Measurements from ENCODE around the gene NAA20.
"Not testable (repeated sequence)": the region's sequence is repeated elsewhere in the genome, so short reads cannot be mapped to it uniquely, and the experiment has no call there.

The NAA20 gene

DNA sequence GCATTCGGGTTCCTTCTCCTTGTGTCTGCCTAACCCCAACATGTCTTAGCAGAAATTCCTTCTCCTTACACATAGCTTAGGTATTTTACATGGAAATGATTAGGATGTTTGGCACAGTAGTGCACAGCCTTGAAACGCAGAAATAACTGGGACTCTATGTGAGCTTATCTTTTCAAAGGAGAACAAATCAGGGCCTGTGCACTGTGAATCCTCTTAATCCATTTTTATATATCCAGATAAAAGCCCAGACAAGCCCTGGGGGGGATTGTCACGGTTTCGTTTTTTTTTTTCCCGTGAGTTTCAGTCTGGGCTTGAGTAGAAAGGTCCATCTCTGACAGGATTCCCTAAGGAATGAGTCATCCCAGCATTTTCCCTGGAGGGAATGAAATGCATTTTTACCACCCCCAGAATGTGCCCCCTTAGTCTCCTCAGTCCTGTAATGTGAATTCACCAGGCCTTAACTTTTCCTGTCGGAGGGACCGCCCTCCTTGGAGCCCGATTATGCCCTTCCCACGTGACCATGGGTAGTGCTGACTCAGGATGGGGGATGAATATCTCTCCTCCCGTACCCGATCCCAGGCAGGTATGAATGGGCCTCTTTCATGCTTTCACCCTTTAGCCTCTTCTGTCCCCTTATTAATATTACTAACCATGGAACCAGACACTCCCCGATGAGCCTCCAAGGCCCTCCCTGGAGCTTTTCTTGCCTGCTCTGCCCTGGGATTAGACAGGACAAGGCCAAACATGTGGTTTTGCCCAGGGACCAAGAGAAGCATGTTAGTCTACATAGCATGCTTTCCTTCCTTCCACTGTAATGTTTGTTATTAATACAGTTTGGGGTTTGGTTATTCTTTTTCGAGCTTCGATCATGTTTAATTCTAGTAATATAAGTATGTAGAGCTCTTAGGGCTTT is 23.9 kb upstream of the NAA20 start:
- DNase-seq, result no peak

- no peak for DNase-seq
Measured at GRCh38 chr20:19993958-19994669, 23.0 kb upstream of the NAA20 start.

GRCh38 chr20:19995220-19995863 is 21.8 kb upstream of the NAA20 start:
- peak; percentile 73 for DNase-seq

DNA sequence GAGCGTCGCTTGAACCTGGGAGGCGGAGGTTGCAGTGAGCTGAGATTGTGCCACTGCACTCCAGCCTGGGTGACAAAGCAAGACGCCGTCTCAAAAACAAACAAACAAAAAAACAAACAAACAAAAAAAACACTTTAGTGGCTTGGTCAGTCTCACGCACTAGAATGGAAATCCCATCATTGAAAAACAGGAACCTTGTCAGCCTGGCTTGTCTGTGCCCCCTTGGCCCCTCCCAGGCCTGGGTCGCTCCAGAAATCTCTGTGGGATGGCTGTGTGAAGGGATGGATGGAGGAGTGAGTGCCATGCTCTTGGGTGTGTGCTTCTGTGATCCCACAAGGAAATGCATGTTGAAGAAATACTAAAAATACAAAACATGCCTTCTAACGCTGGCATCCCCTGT is 20.9 kb upstream of the NAA20 start:
- DNase-seq, result no peak

DNA sequence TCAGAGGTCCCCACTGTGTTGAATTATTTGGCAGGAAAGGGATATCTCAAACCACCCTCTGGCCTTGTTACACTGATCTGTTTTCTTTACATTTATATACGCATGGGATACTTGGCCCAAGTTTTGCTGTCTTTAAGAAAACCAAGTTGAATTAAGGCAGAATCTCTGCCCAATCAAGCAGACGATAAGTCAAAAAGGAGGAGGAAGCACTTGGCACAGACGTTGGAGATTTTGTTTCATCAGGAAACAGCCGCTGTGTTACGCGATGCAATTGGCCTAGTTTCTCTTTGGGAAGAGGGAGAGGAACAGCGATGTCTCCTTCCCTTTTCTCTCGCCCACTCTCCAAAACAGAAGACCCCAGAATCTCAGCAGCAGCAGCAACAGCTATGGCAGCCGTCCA is 20.2 kb upstream of the NAA20 start:
- no peak for DNase-seq

- no peak for DNase-seq
Measured at GRCh38 chr20:19998990-19999705, 18.0 kb upstream of the NAA20 start.

- DNase-seq, result no peak
Measured at GRCh38 chr20:20000211-20000968, 16.8 kb upstream of the NAA20 start.

DNA sequence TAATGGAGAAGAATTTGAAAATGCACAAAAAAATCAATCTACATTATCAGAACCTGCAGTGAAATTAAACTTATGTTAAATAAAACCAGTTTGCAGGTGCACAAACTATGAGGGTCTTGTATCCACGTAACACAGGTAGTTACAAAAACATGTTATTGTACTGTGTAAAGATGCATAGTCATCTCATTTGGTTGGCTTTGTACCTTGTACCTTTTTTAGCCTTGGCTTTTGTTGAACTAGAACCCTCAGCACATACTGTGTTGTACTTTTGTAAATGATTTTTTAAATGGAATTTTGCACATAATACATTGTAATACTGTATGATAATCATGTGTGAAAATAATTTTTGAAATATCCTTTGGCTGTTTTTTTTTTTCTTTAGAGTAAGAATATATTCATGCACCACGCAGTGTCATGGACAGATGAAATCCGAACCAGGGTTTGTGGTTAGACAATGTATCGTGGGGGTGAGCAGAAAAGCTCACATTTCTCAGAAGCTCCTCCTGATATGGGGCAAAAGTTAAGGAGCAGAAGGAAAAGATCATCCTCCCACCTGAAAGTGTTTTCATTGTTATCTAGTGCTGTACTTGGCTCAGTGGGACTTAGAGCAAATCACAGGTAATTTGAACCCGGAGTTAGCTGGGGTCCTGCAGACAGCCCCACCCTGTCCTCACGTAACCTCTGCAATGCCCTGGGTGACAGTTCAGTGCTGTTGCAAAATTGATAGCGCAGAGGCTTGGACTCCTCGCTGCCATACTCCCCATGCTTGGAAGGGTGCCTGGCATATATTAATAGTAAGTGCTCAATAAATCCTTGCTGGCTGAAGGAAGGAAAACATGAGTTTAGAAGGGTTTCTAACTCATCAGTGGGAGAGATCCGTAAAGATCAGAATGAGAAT is 14.8 kb upstream of the NAA20 start:
- DNase-seq, result no peak

DNA sequence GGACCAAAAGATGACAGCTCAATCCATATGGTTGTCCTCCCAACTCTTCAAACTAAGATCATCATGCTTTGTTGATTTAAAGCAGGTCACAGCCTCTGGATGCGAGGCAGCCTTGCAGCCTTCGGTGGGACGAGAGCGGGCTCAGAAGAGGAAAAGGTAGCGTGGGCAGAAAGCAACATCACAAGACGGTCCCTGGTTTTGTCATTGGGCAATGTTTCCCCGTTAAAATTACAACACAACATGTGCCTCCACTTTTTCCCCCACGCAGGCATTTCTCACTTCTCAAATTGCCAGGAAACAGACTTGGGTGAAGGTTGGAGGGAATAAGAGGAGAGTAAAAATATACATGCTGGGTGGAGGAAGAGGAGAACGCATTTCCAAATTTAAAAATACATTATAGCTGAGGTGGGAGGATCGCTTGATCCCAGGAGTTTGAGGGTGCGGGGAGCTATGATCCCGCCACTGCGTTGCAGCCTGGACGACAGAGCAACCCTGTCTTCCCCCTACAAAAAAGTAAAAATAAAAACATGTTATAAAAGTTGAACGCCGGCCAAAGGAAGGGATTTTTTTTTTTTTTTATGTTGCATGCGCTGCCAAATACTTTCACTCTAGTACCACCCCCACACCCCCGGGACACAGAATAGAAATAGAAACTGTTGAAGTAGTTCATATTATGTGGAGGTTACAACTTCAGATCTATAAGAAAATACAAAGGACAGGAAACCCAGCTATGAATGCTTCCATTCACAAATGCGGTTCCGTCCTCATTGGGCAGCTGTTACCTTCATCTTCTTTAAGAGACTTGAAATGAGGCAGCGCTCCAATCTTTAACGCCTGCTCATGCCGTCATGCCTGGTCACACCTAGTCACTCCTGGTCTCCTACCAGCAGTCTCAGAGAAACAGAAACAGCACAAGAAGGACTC is 13.9 kb upstream of the NAA20 start:
- DNase-seq, result peak; percentile 41

DNA sequence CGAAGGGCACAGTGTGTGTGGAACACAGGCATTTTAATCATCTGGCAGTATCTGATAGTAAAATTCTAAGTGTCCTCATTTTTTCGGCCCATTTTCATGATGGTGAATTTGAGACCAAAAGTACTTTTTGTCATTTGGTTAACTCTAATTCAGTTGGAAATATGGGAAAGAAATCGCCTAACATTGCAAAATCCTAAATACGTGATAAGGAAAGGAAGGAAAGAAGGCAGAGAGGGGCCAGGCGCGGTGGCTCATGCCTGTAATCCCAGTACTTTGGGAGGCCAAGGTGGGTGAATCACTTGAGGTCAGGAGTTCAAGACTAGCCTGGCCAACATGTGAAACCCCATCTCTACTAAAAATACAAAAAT is 13.2 kb upstream of the NAA20 start:
- DNase-seq, result not testable (repeated sequence)

- DNase-seq, result no peak
Measured at GRCh38 chr20:20005342-20005741, 11.8 kb upstream of the NAA20 start.

DNA sequence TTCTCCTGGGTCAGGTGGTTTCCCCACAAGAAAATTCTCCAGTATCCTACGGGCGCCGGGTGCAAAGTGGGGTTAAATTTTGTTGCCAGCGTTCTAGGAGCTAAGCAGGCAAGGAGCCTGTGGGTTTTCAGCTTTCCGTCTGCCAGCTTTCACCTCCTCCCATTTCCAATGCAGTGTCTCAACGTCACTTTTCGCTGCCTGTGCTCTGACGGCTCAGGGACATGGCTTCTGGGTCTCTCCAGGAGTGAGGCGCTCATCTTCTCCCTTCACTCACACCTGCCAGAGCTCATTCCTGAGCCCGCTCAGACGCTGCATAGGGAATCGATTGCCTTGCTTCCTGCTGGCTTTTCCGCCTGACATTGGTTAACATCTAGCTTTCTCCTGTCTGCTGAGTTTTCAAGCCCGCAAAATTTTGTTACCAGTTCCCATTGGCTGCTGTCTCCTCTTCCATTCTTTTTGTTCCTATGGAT is 7.3 kb upstream of the NAA20 start:
- no peak for DNase-seq

DNA sequence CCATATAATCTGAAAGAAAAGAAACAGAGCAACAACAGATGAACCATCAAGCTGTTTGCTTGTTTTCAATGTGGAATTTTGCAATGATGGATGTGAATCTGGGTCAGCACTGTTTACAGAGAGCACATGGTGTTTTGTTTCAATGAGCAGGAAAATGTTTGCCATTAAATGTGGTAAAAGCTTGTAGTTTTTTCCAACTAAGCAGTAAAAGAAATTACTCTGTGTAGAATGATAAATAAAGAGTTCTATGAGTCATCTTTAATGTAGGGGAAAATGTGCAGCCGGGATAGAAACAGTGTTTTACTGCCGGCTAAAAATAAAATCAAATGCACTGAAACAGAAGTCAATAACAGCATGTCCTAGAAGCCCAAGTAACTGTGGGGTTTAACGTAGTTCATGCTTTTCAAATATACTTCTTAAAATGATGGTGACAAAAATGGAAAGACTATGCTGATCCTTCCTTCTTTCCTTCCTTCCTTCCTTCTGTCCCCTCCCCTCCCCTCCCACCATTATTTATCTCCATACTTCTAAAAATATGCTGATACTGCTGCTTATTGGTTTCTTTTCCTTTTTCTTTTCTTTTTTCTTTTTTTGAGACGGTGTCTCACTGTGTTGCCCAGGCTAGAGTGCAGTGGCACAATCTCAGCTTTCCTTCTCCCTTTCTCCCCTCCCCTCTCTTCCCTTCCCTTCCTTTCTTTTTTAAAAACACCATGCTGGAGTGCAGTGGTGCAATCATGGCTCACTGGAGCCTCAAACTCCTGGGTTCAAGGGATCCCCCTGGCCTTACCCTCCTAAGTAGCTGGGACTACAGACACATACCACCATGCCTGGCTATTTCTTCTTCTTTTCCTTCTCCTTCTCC is 6.3 kb upstream of the NAA20 start:
- no peak for DNase-seq

DNA sequence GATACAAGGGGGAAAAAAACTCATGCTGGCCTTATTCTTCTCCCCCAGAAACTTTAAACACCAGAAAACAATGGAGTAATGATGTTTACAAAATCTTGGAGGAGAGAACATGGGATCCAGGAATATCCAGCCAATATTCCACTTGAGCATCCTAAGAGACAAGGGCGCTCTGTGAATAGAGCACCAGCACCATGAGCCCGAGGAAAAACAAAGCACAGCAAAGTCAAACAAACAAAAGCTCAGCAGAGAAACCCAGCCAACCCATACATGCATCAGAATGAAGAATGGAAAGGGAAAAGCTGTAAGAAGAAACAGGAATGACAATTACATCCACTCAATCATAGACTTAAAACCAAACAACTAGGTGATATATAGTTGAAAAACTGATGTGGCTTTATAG is 4.6 kb upstream of the NAA20 start:
- DNase-seq, result no peak

GRCh38 chr20:20014659-20015058 is 2.5 kb upstream of the NAA20 start:
- DNase-seq, result no peak

- DNase-seq, result no peak
Measured at GRCh38 chr20:20017844-20018185, 653 bp downstream of the NAA20 start.

DNA sequence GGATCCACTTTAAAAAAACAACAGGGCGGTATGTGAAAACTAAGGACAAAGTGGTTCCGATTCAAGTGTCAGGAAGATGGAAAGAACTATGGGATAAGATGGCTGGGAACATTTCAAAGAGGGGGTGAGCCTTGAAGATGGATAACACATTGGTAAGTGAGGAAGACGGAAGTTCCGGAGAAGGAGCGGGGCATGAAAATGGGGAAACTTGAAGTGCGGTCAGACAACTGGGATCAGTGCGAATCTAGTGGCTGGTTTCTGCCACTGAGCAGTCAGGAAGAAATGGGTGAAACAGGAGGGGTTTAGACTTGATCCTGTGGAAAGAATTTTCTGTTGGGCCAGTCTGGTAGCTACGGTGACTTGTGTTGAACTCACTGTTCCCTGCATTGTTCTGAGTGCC is 1.2 kb downstream of the NAA20 start:
- DNase-seq, result no peak

- DNase-seq, result no peak
Measured at GRCh38 chr20:20019123-20019522, 2.0 kb downstream of the NAA20 start.

- DNase-seq, result no peak
Measured at GRCh38 chr20:20020908-20021307, 3.7 kb downstream of the NAA20 start.
